NCI-H1092 (cell line): Measurements from ENCODE around the gene CISTR.
"Not testable (repeated sequence)": the region's sequence is repeated elsewhere in the genome, so short reads cannot be mapped to it uniquely, and the experiment has no call there.

Experiments
- DNase-seq: peaks from one replicate; lab custom pipeline; 2025; lab: John Stamatoyannopoulos, UW

Gene CISTR

DNA sequence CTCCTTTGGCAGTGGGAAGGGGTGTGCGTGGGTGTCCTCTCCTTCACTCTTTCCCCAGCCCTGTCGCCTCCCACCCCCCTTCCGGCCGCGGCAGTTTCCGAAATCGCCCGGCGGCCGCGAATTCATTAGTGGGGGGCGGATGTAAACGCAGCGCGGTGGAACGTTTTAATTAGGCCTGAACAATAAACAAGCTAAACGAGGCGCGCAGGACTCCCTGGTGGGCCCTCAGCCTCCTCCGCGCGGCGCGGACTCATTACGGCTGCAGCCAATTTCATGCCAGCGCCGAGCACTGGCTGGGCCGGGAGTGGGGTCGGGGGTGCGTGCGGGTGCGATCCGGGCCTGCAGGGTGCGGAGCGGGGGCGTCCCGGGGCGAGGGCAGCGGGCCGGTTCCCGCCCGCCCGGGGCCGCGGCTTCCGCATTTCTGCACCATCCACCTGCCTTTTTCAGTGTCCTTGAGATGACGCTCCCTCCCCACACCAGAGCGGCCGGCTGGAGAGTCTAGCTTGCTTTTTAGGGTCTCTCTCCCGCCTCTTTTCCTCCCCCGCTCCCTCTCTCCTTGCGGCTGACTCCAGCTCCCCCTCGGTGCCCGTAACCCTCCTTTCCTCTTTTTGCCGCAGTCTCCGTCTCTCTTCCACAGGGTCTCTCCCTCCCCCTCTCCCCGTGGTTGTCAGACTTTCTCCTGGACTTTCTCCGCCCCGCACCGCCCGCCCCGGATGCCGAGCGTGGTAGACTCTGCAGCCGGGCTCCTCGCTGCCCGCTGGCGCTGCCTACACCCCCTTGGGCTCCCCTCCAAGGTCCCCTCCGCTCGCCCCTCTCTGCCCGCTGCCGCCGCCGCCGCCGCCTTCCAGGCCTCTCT, at the start of gene CISTR:
Gene CISTR, minus strand, starts transcription at position 644 of the 856 bp plus-strand sequence.
- peak; percentile 6 for DNase-seq

DNA sequence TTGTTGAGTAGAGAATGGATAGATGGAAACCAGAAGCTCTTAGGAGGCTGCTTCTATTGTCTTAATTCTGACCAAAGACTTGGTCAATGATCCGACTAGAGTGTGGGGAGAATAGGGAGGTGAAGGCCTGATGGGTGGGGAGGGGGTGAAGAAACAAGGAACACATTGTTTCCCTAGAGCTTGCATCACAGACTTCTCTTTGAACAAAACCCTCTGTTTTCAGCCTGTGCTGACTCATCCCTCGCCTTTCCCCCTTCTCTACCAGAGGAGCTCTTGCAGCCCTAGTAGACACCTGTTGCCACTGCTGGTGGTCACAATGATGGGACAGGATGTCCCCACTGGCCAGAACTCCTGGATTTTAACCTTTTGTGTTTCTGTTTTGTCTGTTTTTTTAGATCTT, 46.8 kb upstream of the CISTR start:
- no peak for DNase-seq

DNA sequence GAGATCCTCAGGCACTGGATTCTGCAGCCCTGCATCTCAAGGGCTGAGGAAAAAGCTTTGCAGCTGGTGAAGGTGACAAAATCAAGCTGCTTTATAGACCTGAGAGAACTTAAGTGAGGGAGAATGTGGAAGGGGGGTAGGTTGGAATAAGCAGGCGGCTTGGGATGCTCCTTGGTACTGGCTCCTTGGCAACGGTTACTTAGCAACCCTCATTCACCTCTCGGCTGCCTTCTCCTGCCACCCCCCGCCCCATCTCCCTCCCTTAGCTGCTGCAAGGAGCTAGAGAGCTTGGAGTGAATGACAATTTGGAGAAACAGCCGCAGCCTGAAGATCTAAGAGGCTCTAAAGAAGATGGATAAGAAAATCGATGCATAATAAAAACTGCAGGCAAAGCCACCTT, 44.1 kb upstream of the CISTR start:
- no peak for DNase-seq

DNA sequence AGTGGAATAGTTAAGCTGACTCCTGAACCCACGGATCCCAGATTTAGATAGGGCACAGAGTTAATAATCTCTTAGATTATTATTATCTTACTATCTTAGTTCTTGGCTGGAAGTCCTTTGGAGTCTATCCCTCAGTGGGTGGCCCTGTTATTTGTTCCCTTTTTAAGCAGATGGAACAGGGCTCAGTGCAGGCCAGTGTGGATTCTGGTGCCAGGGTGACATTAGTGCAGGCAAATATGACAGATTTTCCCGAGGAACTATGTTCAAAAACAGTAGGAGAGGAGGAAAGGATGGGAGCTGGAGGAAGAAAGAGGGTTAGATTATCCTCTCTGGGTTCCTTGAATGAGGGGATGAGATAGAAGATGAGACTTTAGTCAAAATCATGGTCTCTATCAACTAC, 41.4 kb upstream of the CISTR start:
- DNase-seq, result no peak

DNA sequence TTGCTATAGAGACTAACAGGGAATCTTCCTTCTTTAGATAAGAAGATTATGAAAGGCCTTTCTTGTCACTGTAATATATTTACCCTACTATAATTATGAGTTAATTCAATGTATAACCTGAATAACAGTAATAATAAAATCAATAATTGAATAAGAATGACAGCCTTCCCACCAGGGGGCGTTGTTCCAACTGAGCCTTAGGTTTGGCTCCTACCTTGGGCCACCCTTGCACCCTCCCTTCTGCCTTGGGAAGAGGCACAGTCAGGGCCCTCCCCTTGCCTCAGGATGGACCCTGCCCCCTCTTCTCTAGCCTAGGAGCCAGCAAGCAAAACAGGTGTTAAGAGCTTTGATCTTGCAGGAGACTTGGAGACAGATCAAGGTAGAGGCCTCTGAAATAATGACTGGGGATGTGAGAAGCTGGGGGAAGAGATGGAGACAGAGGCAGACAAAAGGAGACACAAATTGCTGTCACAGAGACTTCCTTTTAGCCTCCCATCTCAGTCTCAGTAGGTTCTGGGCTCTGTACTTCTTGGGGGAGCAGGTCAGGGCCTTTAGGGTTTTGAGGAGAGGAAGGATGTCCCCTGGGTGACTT, 40.1 kb upstream of the CISTR start:
- DNase-seq, result no peak

DNA sequence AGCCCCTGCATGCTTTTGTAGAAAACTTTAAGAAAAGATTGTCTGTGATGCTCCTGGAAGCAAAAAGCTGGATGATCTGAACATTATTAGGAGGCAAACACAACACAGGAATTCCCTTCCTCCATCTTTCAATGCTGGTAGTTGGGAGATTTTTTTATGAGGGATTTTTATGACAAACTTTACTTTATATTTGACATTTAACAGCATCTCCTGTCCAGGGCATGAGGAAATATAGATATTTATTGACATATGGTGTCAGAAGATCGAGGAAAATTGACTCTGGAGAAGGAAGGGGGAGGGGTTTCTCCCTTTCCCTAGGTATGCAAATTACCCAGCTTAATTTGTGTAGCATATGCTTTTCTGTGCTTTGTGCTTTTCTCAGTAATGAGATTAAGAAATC, 37.8 kb upstream of the CISTR start:
- DNase-seq, result no peak

DNA sequence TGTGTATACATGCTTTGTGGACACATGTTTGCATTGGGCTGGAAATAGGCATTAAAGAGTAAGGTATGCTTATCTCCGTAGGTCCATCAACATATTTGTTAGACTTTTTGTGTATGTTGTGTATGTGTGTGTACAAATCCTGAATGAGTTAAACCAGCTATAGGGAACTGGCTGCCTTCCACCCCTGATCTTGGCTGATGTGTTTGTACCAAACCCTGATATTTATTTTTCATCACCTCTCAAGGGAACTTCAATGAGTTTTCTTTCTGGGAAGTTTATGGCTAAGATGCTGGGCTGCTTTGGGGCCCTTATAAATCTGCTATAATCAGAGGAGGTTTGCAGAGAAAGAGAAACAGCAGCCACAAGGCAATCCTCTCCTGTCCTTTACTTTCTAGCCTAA, 37.1 kb upstream of the CISTR start:
- no peak for DNase-seq

DNA sequence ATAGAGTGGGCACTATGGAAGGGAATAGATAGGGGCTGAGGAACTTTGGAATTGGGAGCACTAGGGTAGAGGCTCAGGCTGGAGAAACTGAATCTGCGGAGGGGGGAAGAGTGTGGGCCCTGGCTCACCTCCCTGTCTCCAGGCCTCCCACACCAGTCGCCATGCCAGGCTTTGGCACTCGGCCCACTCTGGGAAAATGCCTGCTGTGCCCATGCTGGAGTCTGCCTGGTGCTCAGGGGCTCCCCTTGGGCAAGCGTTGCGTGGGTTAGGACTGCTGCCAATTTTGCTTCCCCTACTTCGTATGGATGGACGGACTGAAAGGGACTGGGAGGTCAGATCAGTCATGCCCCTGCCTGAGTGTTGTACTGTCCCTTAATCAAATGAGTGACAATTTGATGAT, 34.6 kb upstream of the CISTR start:
- DNase-seq, result no peak

DNA sequence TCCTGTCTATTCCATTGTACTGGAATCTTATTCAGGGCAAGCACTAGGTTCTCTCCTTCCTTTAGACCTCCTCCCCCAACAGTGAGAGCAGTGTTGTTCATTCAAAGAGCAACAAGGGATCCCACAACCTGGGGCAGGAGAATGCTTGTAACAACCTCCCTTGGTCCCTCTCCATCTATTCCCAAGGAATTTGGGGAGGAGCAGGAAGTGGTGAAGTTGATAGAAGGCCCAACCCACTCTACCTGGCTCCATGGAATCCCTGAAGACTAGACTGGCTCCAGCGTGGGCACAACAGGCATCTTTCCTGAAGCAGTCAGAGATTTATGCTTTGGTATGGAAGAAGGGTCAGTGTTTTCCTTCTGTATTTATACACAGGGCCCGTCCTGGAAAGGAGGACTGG, 33.4 kb upstream of the CISTR start:
- no peak for DNase-seq

DNA sequence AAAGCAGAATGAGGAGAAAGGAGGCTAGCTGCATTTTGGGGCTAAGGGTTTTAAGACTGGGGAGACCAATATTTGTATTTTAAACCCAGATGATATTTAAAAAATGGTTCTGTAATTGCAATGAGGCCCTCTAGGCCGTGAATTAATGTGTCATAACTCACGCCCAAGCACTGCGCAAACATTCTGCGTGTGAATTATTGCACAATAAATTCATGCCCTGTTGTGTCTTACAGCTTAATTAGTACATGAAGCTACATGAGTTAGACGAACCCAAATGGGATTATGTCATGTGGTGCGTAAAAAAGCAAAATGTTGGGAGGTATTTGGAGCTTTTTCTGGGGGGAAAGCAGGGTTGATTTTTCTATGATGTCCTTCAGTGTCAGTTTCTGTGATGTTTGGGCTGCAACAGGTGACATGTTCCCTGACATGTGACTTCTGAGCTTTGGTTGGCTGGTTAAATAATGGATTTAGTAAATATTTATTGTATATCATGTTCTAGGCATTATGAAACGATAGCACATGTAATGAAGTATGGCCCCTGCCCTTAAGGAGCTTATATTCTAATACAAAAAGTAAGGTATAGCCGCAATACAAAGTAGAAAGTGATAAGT, 30.4 kb upstream of the CISTR start:
- no peak for DNase-seq

DNA sequence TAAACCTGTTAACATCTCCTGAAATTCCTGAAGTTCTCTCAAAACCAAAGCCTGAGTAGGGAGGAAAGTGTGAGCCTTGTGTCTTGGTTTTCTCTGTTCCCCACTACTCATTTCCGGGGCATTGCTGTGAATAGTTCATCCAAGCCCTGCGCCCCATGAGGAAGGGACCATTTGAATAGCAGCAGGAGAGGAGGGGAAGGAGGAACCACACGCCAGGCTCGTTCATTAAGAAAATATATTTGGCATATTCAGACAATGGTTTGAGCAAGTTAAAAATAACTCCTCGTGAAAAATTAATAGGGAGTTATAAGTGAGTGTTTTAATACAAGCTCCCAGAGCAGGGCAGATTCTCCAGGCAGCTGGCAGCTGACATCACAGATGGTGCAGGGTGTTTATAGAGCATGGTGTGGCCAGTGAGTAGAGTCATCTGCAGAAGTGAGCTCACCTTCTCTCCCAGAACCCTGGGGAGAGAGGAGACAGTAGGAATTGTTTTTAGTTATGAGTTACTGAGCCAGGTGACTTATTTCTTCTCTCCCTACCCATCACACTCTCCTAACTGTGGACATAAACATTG, 29.5 kb upstream of the CISTR start:
- no peak for DNase-seq

DNA sequence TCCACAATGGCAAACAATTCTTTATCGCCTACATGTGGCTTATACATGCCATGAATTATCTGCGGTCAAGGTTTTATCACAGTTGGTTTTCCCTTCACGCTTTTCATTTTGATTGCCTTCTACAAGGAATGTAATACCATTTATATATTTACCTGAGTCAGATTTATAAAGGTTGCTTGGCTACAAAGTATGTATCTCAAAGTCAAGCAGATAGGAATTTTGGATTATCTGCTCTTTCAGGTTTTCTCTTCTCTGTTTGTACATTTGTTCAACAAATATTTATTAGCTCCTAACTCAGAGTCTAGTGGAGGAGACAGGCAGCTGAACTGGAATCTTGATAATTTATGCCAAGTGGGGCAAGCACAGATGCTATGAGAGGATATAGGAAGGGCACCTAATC, 28.5 kb upstream of the CISTR start:
- DNase-seq, result no peak

DNA sequence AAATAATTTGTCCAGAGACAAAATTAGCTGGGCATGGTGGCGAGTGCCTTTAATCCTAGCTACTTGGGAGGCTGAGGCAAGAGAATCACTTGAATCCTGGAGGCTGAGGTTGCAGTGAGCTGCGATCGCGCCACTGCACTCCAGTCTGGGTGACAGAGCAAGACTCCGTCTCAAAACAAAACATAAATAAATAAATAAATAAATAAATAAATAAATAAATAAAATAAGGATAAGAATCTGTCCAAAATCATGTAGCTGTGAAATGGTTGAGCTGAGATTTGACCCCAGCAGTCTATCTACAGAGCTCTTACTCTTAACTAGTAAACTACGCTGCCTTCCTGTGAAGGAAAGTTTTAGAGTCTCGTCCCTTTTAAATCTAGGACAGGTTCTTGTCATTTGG, 27.9 kb upstream of the CISTR start:
- DNase-seq, result not testable (repeated sequence)

DNA sequence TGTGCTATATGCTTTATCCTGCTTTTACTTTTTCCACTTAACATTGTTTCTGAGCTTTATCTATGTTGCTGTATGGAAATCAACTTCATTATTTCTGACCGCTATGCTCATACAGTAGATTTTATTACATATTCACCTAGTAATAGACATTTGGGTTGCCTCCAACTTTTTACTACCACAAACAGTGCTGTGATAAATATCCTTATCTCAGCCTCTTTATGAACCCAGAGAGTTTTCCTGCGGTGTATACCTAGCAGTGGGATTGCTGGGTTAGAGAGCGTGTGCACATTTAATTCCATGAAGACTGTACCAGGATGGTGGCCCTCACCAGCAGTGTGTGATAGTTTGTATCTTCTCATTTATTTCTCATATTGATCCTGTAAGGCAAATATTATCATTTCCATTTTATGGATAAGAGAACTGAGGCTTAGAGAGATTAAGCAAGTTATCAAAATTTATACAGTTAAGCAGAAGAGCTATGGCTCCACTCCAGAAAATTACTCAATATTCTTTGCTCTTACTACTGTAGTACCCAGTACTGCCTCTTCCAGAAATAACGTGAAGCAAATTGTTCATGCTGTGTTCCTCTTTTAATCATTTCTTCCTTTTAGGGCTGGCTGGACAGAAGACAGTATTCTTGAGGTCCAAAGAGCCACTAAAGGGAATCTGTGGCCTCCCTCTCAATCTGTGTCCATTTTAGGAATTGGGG, 26.3 kb upstream of the CISTR start:
- no peak for DNase-seq

DNA sequence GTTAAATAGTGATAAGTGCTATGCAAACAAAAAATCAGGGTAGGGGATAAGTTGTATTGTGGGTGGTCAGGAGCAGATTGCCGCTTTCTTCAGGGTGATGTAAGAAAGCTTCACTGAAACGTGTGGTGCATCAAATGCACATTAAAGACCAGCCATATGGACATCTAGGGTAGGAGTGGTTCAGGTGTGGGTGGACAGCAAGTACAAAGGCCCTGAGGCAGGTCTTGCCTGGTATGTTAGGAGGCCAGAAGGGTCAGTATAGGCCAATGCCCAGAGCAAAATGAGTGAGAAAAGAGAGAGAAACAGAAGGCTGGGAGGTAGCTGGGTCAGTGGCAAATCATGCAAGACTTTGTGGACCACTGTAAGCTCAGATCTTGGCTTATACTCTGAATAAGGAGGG, 25.6 kb upstream of the CISTR start:
- DNase-seq, result no peak

DNA sequence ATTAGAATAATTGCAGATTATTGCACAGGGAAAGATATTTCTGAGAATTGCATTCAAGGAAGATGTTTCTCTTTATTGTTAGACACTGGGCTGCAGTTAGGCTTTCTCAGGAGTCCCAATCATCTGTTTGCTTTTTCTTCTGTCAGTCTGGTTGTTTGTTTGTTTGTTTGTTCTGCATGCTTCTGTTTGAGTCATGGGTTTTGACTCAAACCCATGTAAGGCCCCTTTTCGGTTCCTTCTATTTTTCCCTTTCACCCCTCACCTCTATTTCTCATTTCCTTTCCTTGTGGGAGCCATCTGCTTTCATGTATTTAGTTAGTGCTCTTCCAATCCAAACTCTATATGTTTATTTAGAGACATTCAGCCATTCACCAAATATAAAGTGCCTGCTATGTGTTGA, 25.1 kb upstream of the CISTR start:
- no peak for DNase-seq

DNA sequence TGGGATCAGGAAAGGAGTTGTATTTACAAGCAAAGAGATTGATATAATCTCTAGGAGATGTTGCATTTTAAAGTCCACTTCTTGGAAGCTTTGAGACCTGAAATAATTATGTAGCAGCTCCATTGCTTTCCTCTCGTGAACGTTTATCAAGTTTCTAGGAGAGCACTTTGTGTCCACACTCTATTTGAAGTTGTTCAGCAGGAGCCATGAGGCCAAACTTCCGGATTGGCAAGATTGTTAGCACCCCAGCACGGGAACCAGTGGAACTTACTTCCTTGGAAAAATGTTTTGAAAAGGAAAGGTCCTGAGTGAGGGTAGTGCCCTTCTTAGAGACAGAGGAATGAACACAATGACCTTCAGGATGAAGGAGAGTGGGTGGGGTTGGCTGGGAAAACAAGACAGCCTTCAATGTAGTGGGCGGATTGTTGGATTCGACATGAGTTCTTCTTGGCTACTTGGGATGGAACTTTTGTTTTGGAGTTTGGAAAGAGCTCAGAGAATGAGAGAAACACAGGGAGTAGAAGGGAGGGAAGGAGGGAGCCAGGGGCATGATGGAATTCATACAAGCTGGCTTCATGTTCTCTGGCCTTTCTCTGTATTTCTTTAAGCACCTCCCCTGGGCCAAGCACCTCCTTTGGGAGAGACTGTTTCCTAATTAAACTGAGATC, 23.8 kb upstream of the CISTR start:
- no peak for DNase-seq

DNA sequence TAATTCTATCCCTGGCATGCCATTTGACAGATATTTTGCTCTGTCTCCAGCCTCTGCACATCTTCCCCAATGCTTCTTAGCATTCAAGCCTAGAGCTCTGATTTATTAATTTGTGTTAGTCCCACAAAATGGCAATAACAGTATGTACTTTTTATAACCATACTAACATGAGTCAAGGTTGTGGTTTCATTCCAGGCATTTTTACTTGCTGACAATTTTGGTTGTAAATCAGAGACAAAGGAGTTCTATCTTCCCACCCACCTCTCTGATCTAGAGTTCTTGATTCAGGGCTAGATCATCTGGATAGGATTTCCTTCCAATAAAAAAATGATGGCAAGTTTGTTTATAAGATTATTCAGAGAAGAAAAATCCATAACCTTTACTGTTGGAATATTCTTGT, 18.5 kb upstream of the CISTR start:
- DNase-seq, result no peak

DNA sequence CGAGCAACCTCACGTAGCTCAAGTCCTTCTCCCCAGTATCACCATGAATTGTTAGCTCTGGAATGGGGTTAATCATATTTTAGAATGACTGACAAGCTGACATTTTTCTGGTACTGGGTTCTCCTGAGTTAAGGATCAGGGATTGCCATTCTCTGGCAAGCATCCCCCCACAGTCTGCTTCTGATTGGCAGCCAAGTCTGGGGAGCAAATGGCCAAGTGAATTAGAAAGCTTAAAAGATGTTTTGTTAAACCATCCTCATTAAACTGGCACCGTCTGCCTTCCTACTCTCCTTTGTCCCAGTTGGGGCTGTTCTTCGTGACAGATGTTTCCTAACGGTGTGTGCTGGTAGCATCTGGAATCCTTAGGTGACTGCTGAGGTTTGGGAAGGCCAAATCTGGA, 17.2 kb upstream of the CISTR start:
- no peak for DNase-seq

DNA sequence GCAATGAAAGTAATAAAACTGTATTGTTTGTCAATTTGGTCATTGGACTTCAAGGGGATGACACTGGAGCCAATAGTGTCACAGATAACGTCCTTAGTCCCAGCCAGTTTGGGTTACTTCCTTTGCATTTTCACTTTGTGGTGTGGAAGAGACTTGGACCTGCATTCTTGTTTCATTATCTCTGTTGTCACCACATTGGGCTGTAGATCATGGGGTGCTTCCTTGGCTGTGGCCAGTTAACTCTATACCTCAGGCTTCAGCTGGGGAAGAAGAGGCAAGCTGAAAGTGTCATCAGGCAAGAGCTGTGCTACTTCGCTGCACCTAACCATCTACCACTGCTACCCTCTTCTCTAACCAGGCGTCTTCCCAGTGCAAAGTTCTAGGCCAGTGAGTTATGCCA, 15.1 kb upstream of the CISTR start:
- no peak for DNase-seq

DNA sequence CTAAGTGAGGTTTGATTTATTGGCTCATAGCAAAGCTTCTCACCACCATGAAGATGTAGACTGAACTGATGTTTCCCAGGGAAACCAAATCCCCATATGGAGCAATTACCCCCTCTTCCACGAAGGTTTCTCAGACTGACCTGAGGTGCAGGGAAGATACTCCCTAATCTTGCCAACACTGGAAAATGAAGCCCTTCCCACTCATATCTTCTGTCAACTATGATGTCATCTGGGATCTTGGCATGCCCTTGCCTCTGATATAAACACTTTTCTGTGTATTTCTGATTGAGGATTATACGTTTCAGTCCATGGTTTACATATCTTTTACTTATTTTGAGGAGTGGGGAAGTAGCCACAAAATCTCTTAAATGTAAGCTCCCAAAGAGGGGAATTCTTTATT, 14.1 kb upstream of the CISTR start:
- DNase-seq, result no peak

DNA sequence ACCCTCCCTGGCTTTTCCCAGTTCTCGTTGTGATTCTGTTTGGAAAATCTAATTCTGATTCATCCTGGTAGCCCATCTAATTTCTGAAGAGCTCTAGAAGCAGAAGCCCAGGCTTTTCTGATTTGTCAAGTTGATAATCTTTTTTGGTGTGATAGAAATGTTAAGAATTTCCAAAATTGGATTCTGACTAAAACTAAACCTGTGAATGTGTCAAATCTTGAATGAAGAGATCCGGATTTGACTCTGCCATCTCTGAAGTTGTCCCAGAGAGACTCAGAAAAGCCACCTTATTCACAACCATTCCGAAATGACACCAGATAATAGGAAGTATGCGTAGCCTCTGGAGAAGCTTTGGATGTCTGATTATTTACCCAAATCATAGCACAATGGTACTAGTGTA, 12.8 kb upstream of the CISTR start:
- DNase-seq, result no peak
